ENCODE data around the gene TP73. TPM values are rescaled to one million over a fixed set of nuclear protein-coding genes. Genes with fewer than 3 reads are reported as not detected.

TP73 gene
- total RNA-seq, 1 experiment from 2014 or later, result 0.82 TPM

- no peak overlapping the region for H3K27ac Mint-ChIP-seq (ENCODE audit: low read depth, unreplicated experiment)
- H3K4me3 Mint-ChIP-seq (ENCODE audit: unreplicated experiment), result no peak overlapping the region
- no peaks in the 10 kb centered on the region for H3K36me3 Mint-ChIP-seq (ENCODE audit: insufficient read depth, unreplicated experiment)
- intact Hi-C loops (cut with micrococcal nuclease), result no loop called here
- ChIA-PET CTCF (interaction anchor here (0.9 to 1.0 kb wide), 2 partner anchors 35 to 141 kb away, joined by 3 to 4 read pairs; no protein-coding TSS in a partner anchor), POLR2A (interaction anchor here (1.3 kb wide), 1 partner anchor 11 kb away, joined by 5 read pairs; no protein-coding TSS in a partner anchor)
- H3K4me1 Mint-ChIP-seq (ENCODE audit: insufficient read depth, unreplicated experiment), result no peaks in the 10 kb centered on the region
- peaks cover 7% of the 10 kb centered on the region for H3K9me3 Mint-ChIP-seq (ENCODE audit: unreplicated experiment)
- H3K27me3 Mint-ChIP-seq (ENCODE audit: insufficient read depth, unreplicated experiment), result peaks cover 60% of the 10 kb centered on the region
- TF ChIP-seq CTCF (IDR thresholded peaks at IDR 0.05; ENCODE audit: unreplicated experiment), result no peak
- no TSS peak for BruUV-seq (replicated peaks)
- no peak for DNase-seq (ENCODE audit: unreplicated experiment)
These were observed 107.5 kb downstream of the TP73 start for GRCh38 chr1:3759796-3760195.

DNA sequence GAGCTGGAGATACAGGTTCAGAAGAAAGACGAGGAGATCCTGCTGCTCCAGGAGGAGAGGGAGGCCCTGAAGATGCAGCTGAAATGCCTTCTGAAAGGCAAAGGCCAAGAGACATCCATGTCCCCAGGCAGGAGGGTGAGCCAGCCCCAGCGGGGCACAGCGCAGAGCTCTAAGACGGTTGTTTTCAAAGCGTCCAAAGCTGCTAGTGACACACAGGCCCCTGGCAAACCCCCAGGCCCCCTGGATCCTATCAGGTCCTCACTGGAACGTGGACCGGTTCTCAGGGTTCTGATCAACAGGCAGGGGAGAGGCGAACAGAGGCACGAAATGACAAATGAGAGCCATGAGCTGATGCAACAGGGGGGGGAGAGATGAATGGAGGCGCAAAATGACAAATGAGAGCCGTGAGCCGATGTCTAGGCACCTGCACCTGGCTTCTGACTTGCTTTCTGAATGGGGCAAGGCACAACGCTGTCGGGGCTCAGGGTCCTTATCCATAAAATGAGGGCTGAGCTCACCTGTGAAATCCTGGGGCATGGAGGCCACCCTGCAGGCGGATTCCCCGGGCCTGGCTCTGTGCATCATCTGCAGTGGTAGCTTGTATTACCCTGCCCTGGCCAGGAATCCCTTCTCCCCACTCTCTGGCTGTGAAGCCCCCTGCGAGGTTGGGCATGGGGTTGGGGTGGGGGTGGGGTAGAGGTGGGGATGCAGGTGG lies 109.1 kb downstream of the TP73 start:
- ChIA-PET CTCF (interaction anchor here (1.2 kb wide), 1 partner anchor 37 kb away, joined by 4 read pairs; no protein-coding TSS in a partner anchor), POLR2A (no interaction called here)
- DNase-seq (ENCODE audit: unreplicated experiment), result no peak
- BruUV-seq (replicated peaks), result no TSS peak
- H3K36me3 Mint-ChIP-seq (ENCODE audit: insufficient read depth, unreplicated experiment), result no peaks in the 10 kb centered on the region
- no peak overlapping the region for H3K27ac Mint-ChIP-seq (ENCODE audit: low read depth, unreplicated experiment)
- H3K27me3 Mint-ChIP-seq (ENCODE audit: insufficient read depth, unreplicated experiment), result peaks cover 69% of the 10 kb centered on the region
- H3K9me3 Mint-ChIP-seq (ENCODE audit: unreplicated experiment), result peaks cover 7% of the 10 kb centered on the region
- no peaks in the 10 kb centered on the region for H3K4me1 Mint-ChIP-seq (ENCODE audit: insufficient read depth, unreplicated experiment)
- TF ChIP-seq CTCF (IDR thresholded peaks at IDR 0.05; ENCODE audit: unreplicated experiment), result no peak
- no peak overlapping the region for H3K4me3 Mint-ChIP-seq (ENCODE audit: unreplicated experiment)
- intact Hi-C loops (cut with micrococcal nuclease), result no loop called here

DNA sequence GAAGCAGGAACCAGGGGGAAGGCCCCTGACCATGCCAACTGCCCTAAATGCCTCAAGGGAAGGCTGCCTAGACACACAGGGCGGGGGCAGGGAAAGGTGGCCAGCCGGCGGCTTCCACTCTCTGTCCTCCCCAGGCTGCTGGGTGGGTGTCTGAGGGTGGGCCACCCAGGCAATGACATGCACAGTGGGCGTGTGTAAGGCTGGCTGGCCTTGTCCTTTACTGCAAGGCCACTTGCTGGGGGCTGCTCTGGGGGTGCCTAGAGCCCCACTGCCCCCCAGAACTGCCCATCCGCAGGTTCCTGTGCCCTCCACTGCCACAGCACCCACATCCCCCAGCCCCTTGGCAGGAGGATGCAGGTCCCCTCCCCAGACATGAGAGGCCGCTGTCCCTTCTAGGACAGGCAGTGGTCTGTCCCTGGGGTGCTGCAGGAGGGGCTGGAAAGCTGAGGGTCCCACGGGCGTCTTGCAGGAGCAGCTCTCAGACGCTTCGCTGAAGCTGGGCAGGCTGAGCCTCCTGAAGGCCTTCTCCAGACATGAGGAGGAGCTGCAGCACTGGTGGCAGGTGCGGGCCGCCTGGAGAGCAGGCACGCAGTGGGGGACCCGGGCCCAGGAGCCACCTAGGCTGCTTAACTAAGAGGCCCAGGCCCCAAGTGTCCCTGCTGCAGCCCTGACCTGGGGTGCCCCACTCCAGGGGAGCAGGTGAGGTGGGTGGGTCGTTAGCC lies 110.0 kb downstream of the TP73 start:
- intact Hi-C loops (cut with micrococcal nuclease), result no loop called here
- H3K36me3 Mint-ChIP-seq (ENCODE audit: insufficient read depth, unreplicated experiment), result no peaks in the 10 kb centered on the region
- ChIA-PET POLR2A (no interaction called here), CTCF (no interaction called here)
- no peak for DNase-seq (ENCODE audit: unreplicated experiment)
- peaks cover 7% of the 10 kb centered on the region for H3K9me3 Mint-ChIP-seq (ENCODE audit: unreplicated experiment)
- H3K4me1 Mint-ChIP-seq (ENCODE audit: insufficient read depth, unreplicated experiment), result no peaks in the 10 kb centered on the region
- peaks cover 71% of the 10 kb centered on the region for H3K27me3 Mint-ChIP-seq (ENCODE audit: insufficient read depth, unreplicated experiment)
- no peak overlapping the region for H3K4me3 Mint-ChIP-seq (ENCODE audit: unreplicated experiment)
- no peak for TF ChIP-seq CTCF (IDR thresholded peaks at IDR 0.05; ENCODE audit: unreplicated experiment)
- no peak overlapping the region for H3K27ac Mint-ChIP-seq (ENCODE audit: low read depth, unreplicated experiment)
- BruUV-seq (replicated peaks), result no TSS peak

DNA sequence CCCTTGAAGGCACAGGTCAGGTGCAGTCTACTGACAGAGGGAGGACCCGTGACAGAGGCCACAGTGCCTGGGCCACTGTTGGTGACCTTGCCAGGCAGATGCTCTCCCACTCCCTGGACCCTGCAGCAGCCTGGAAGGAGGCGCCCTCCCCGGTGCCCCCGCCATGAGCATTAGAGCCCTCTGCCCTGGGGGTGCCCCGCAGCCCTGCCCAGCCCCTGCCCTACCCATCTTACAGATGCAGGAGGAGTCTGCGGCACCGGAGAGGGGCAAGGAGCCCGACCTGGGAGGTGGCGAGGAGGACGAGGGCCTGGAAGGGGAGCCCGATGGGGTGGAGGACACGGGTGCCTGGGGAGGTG lies 110.5 kb downstream of the TP73 start:
- no TSS peak for BruUV-seq (replicated peaks)
- DNase-seq (ENCODE audit: unreplicated experiment), result no peak
- Mint-ChIP-seq H3K36me3 (ENCODE audit: insufficient read depth, unreplicated experiment) (no peaks in the 10 kb centered on the region), H3K4me3 (ENCODE audit: unreplicated experiment) (no peak overlapping the region), H3K9me3 (ENCODE audit: unreplicated experiment) (peaks cover 7% of the 10 kb centered on the region), H3K4me1 (ENCODE audit: insufficient read depth, unreplicated experiment) (no peaks in the 10 kb centered on the region), H3K27ac (ENCODE audit: low read depth, unreplicated experiment) (no peak overlapping the region), H3K27me3 (ENCODE audit: insufficient read depth, unreplicated experiment) (peaks cover 70% of the 10 kb centered on the region)
- ChIA-PET POLR2A (no interaction called here), CTCF (no interaction called here)
- no peak for TF ChIP-seq CTCF (IDR thresholded peaks at IDR 0.05; ENCODE audit: unreplicated experiment)
- intact Hi-C loops (cut with micrococcal nuclease), result no loop called here
